GM19023 (cell line): ENCODE measurements around the gene KPNA1.
"Not testable (repeated sequence)": the region's sequence is repeated elsewhere in the genome, so short reads cannot be mapped to it uniquely, and the experiment has no call there.

ENCODE experiments used
- ATAC-seq: cut with Tn5 transposase; IDR thresholded peaks from one replicate; pipeline ENCODE4 v1.9.1; 2021; ENCODE audit warnings: mild to moderate bottlenecking, moderate library complexity; ENCODE audit not compliant: unreplicated experiment

The KPNA1 gene

GRCh38 chr3:122520861-122521260 is 6.1 kb upstream of the KPNA1 start:
- ATAC-seq = no peak

- no peak for ATAC-seq
Measured at GRCh38 chr3:122519693-122520092, 5.0 kb upstream of the KPNA1 start.

- no peak for ATAC-seq
Measured at GRCh38 chr3:122516846-122517360, 2.2 kb upstream of the KPNA1 start.

- ATAC-seq = no peak
Measured at GRCh38 chr3:122515870-122516269, 1.1 kb upstream of the KPNA1 start.

GRCh38 chr3:122515020-122515468 is 305 bp upstream of the KPNA1 start:
- peak; percentile 1 for ATAC-seq

- no peak for ATAC-seq
Measured at GRCh38 chr3:122513386-122514122, 1.2 kb downstream of the KPNA1 start.

- ATAC-seq = no peak
Measured at GRCh38 chr3:122512284-122512683, 2.5 kb downstream of the KPNA1 start.

GRCh38 chr3:122510878-122511535 is 3.7 kb downstream of the KPNA1 start:
- no peak for ATAC-seq

- not testable (repeated sequence) for ATAC-seq
Measured at GRCh38 chr3:122508944-122509343, 5.8 kb downstream of the KPNA1 start.

GRCh38 chr3:122508135-122508914 is 6.4 kb downstream of the KPNA1 start:
- no peak for ATAC-seq

GRCh38 chr3:122506450-122506849 is 8.3 kb downstream of the KPNA1 start:
- no peak for ATAC-seq

GRCh38 chr3:122505676-122506075 is 9.1 kb downstream of the KPNA1 start:
- ATAC-seq = no peak

- ATAC-seq = no peak
Measured at GRCh38 chr3:122502941-122503340, 11.8 kb downstream of the KPNA1 start.

- ATAC-seq = no peak
Measured at GRCh38 chr3:122502139-122502538, 12.6 kb downstream of the KPNA1 start.

- not testable (repeated sequence) for ATAC-seq
Measured at GRCh38 chr3:122500964-122501363, 13.8 kb downstream of the KPNA1 start.

GRCh38 chr3:122498152-122498551 is 16.6 kb downstream of the KPNA1 start:
- no peak for ATAC-seq

- ATAC-seq = peak; percentile 85
Measured at GRCh38 chr3:122497425-122497824, 17.3 kb downstream of the KPNA1 start.

GRCh38 chr3:122496508-122496907 is 18.2 kb downstream of the KPNA1 start:
- ATAC-seq = no peak

GRCh38 chr3:122493296-122493695 is 21.4 kb downstream of the KPNA1 start:
- ATAC-seq = no peak

- no peak for ATAC-seq
Measured at GRCh38 chr3:122488262-122488973, 26.3 kb downstream of the KPNA1 start.

- ATAC-seq = no peak
Measured at GRCh38 chr3:122484985-122485384, 29.8 kb downstream of the KPNA1 start.
